ENCODE measurements around the gene C17orf75.

DNA sequence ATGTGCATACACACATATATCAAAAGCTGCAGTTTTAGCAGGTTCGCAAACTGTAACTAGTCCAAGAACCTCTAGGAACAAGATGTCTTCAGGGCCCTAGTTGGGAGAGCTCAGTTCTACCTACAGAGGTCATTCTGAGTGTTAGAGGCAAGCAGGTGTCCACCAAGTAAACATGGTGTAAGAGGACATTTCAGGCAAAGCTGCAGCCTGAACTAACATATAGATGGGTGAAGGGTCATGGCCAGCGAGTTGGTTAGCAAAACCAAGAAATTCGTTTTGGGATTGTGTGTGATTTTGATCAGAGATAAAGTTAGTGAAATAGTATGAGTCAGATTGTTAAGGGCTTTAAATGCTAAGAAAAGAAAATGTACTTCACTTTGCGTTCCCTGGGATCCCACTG lies 24.6 kb downstream of the C17orf75 start:
- TF ChIP-seq CTCF (IDR thresholded peaks at IDR 0.05) (no peak), POLR2A (IDR thresholded peaks at IDR 0.05) (no peak)
